GM12878 (cell line): Measurements from ENCODE around the gene TIMP2. TPM values are rescaled to one million over a fixed set of nuclear protein-coding genes. Genes with fewer than 3 reads are reported as not detected.

Experiments used
- CBX3 ChIP-seq: fragments of 200-600 bp; sonication (generic); IDR thresholded peaks from 2 replicates; pipeline ENCODE4 v1.6.1; 2016; ENCODE audit warnings: low read depth, borderline replicate concordance
- CBX5 ChIP-seq: sonication (generic); IDR thresholded peaks from 2 replicates; pipeline ENCODE4 v1.6.1; 2016; ENCODE audit warnings: low read depth, moderate library complexity, mild to moderate bottlenecking, inconsistent platforms
- EP300 ChIP-seq, 2 experiments: fragments of 150-350 bp in 1 of 2; IDR thresholded peaks; 2 replicates each; pipeline ENCODE4 v1.6.1; 2011 to 2012; ENCODE audit warnings: low read depth in 2 of 2, low read length in 2 of 2, borderline replicate concordance in 1 of 2, improper control_type of control experiment in 1 of 2, inconsistent platforms in 1 of 2; ENCODE audit not compliant: control insufficient read depth in 1 of 2
- ETV6 ChIP-seq, 2 experiments: fragments of 450-650 bp in 1 of 2; IDR thresholded peaks in 1 of 2; conservative IDR thresholded peaks in 1 of 2; 2 replicates each; pipeline ENCODE4 v1.6.1; 2014; ENCODE audit warnings: antibody characterized with exemption in 1 of 2, borderline replicate concordance in 1 of 2, low read depth in 1 of 2, mild to moderate bottlenecking in 1 of 2, moderate library complexity in 1 of 2
- EZH2 ChIP-seq: IDR thresholded peaks from 2 replicates; pipeline ENCODE4 v1.6.1; 2012; ENCODE audit warnings: low read depth, mild to moderate bottlenecking, control low read depth, inconsistent platforms, low read length, borderline replicate concordance; ENCODE audit not compliant: control insufficient read depth
- HCFC1 ChIP-seq: fragments of 150-350 bp; IDR thresholded peaks from 2 replicates; pipeline ENCODE4 v1.6.1; 2014; ENCODE audit warnings: low read length
- IRF3 ChIP-seq: fragments of 450-650 bp; IDR thresholded peaks from 2 replicates; pipeline ENCODE4 v1.6.1; 2014; ENCODE audit warnings: mild to moderate bottlenecking
- RAD51 ChIP-seq: fragments of 450-650 bp; IDR thresholded peaks from 2 replicates; pipeline ENCODE4 v1.6.1; 2016; ENCODE audit warnings: moderate library complexity, mild to moderate bottlenecking, inconsistent platforms
- RUNX3 ChIP-seq: IDR thresholded peaks from 2 replicates; pipeline ENCODE4 v1.6.1; 2012; ENCODE audit warnings: low read length, inconsistent platforms
- SMAD1 ChIP-seq: fragments of 450-650 bp; IDR thresholded peaks from 2 replicates; pipeline ENCODE4 v1.6.1; 2018; ENCODE audit warnings: mild to moderate bottlenecking, low read depth; ENCODE audit not compliant: partially characterized antibody
- STAT1 ChIP-seq: fragments of 450-650 bp; conservative IDR thresholded peaks from 2 replicates; pipeline ENCODE4 v1.6.1; 2014; ENCODE audit warnings: antibody characterized with exemption, mild to moderate bottlenecking
- TAF1 ChIP-seq: IDR thresholded peaks from 2 replicates; pipeline ENCODE4 v1.6.1; 2011; ENCODE audit warnings: mild to moderate bottlenecking, low read depth, low read length, borderline replicate concordance
- ZBTB33 ChIP-seq: fragments of 450-650 bp; IDR thresholded peaks from 2 replicates; pipeline ENCODE4 v1.6.1; 2017; ENCODE audit warnings: mild to moderate bottlenecking
- ZBTB4 ChIP-seq: fragments of 450-650 bp; formaldehyde crosslinking; IDR thresholded peaks from 2 replicates; pipeline ENCODE4 v1.4.0; 2022; ENCODE audit warnings: mild to moderate bottlenecking, moderate library complexity
- ZNF687 ChIP-seq: fragments of 450-650 bp; IDR thresholded peaks from 2 replicates; pipeline ENCODE4 v1.6.1; 2017; ENCODE audit warnings: mild to moderate bottlenecking, moderate library complexity
- polyA plus RNA-seq, 11 experiments: library from polyadenylated mRNA; depleted of rRNA in 4 of 11; unstranded in 6 of 11; stranded (reverse) in 5 of 11; fragments of >200 nt; fragmentation: Nextera tagmentation in 4 of 11; fragmentation: Illumina TruSeq in 1 of 11; extraction: Ambion mirVana in 4 of 11; extraction: Trizol in 1 of 11; gene quantifications; 1 replicate in 1 of 11; 2 replicates in 10 of 11; pipeline versions ENCODE4 v1.2.1 to v1.2.3, GENCODE V29; 2011 to 2016; ENCODE audit warnings: inconsistent platforms in 2 of 11, missing spikeins in 2 of 11, low read depth in 1 of 11
- total RNA-seq, 4 experiments: library from RNA; depleted of rRNA in 3 of 4; stranded (reverse); fragments of >200 nt in 3 of 4; fragmentation: Illumina TruSeq in 1 of 4; extraction: Trizol in 1 of 4; gene quantifications; 2 replicates each; pipeline versions ENCODE4 v1.2.1 to v1.2.3, GENCODE V29; 2013 to 2021

TIMP2 gene
- total and polyA plus RNA-seq, 10 of the 15 experiments (the other 5 are each of a cell fraction or from before 2014, with no cell fraction given), result 0.03 to 0.41 (median 0.04) TPM; not detected in 7

GRCh38 chr17:78840780-78841611, 84.2 kb downstream of the TIMP2 start, which contains the start of gene USP36 (continued):
- TF ChIP-seq ZBTB33 (peak; percentile 99), EZH2 (no peak), CBX5 (no peak), STAT1 (no peak; the same call in 1 of the 2 replicates), TAF1 (peak; percentile 90), ETV6 (conservative IDR thresholded peaks at IDR 0.05 in 1 of 2, IDR thresholded peaks at IDR 0.05 in 1 of 2; ENCODE audit: borderline replicate concordance in 1 of 2, low read depth in 1 of 2) (no peak), HCFC1 (peak; percentile 56), ZNF687 (peak; percentile 86), SMAD1 (no peak), ZBTB4 (CRISPR knock-in tag) (no peak), RAD51 (peak; percentile 81), EP300 (IDR thresholded peaks at IDR 0.05; ENCODE audit: borderline replicate concordance in 1 of 2, control insufficient read depth in 1 of 2, low read depth in 2 of 2, low read length in 2 of 2) (0 out of 4 replicates have a peak, but pooled peaks have one; percentile 2 to 55), IRF3 (no peak; the same call in 1 of the 2 replicates), RUNX3 (peak; percentile 34), CBX3 (no peak)
